HepG2 (cell line): ENCODE data around the gene FAM229A. TPM values are rescaled to one million over a fixed set of nuclear protein-coding genes. Genes with fewer than 3 reads are reported as not detected.

ENCODE experiments used
- AHDC1 ChIP-seq: sonication (generic); formaldehyde crosslinking; IDR thresholded peaks from 2 replicates; pipeline ENCODE4 v1.5.1; 2020; ENCODE audit warnings: mild to moderate bottlenecking, missing genetic modification reagents, borderline replicate concordance
- GATAD2A ChIP-seq: IDR thresholded peaks from 2 replicates; pipeline ENCODE4 v1.6.1; 2016
- KDM6A ChIP-seq: IDR thresholded peaks from 2 replicates; pipeline ENCODE4 v1.6.1; 2016; ENCODE audit warnings: low read depth
- NFE2L1 ChIP-seq: sonication (generic); formaldehyde crosslinking; IDR thresholded peaks from 2 replicates; pipeline ENCODE4 v1.4.0; 2020; ENCODE audit warnings: missing genetic modification reagents, mild to moderate bottlenecking, borderline replicate concordance
- PREB ChIP-seq: sonication (generic); formaldehyde crosslinking; IDR thresholded peaks from 2 replicates; pipeline ENCODE4 v1.4.0; 2020; ENCODE audit warnings: missing genetic modification reagents
- SP5 ChIP-seq: IDR thresholded peaks from 2 replicates; pipeline ENCODE4 v1.6.1; 2016; ENCODE audit warnings: low read depth, borderline replicate concordance
- ZNF407 ChIP-seq: sonication (generic); formaldehyde crosslinking; IDR thresholded peaks from one replicate; pipeline ENCODE4 v1.5.1; 2020; ENCODE audit warnings: mild to moderate bottlenecking, missing genetic modification reagents; ENCODE audit errors: not compliant biosample characterization
- ZNF800 ChIP-seq: sonication (generic); formaldehyde crosslinking; IDR thresholded peaks from 2 replicates; pipeline ENCODE4 v1.4.0; 2020; ENCODE audit warnings: missing genetic modification reagents
- ZNF878 ChIP-seq: sonication (generic); formaldehyde crosslinking; IDR thresholded peaks from 2 replicates; pipeline ENCODE4 v1.8.1; 2023; ENCODE audit warnings: mild to moderate bottlenecking, missing genetic modification reagents, moderate library complexity
- polyA plus RNA-seq, 8 experiments: library from polyadenylated mRNA; depleted of rRNA in 3 of 8; stranded (reverse) in 7 of 8; unstranded in 1 of 8; fragments of >200 nt; fragmentation: Illumina TruSeq in 4 of 8; extraction: Trizol in 4 of 8; gene quantifications; 2 replicates each; pipeline versions ENCODE4 v1.2.1 to v1.2.3, GENCODE V29; 2011 to 2016; ENCODE audit warnings: low read depth in 4 of 8, missing spikeins in 1 of 8, mixed read lengths in 1 of 8; ENCODE audit not compliant: insufficient read depth in 1 of 8
- total RNA-seq, 5 experiments: library from RNA; depleted of rRNA; stranded (reverse); fragments of >200 nt; fragmentation: Illumina TruSeq; extraction: Trizol; gene quantifications; 2 replicates each; pipeline ENCODE4 v1.2.3, GENCODE V29; 2016; ENCODE audit warnings: low read depth in 1 of 5

The FAM229A gene
- total and polyA plus RNA-seq, 2 of the 13 experiments (the other 11 are each of a cell fraction or from before 2014, with no cell fraction given): 3.2 to 17.6 TPM

GRCh38 chr1:32311709-32312393 is 50.4 kb downstream of the FAM229A start (continued):
- no peak for TF ChIP-seq PREB (CRISPR knock-in tag)
- TF ChIP-seq NFE2L1: no peak
- peak; percentile 73; the same call in 1 of the 2 replicates for TF ChIP-seq GATAD2A (CRISPR knock-in tag)
- peak; percentile 62; the same call in 1 of the 2 replicates for TF ChIP-seq SP5
- TF ChIP-seq KDM6A (CRISPR knock-in tag): 0 out of 2 replicates have a peak, but pooled peaks have one; percentile 28
- TF ChIP-seq ZNF407 (CRISPR knock-in tag): no peak
- TF ChIP-seq ZNF878: 0 out of 2 replicates have a peak, but pooled peaks have one; percentile 30
- 0 out of 2 replicates have a peak, but pooled peaks have one; percentile 60 for TF ChIP-seq AHDC1 (CRISPR knock-in tag)
- TF ChIP-seq ZNF800 (CRISPR knock-in tag): no peak
